ENCODE data around the gene TEC.

TEC gene

GRCh38 chr4:48121180-48121579 lies 148.5 kb downstream of the TEC start:
- no peak for DNase-seq (ENCODE audit: low spot score)

GRCh38 chr4:48120132-48120531 lies 149.5 kb downstream of the TEC start:
- no peak for DNase-seq (ENCODE audit: low spot score)

- DNase-seq (ENCODE audit: low spot score) = no peak
Observed at GRCh38 chr4:48119646-48120045, 150.0 kb downstream of the TEC start.

GRCh38 chr4:48118081-48118480 lies 151.6 kb downstream of the TEC start:
- no peak for DNase-seq (ENCODE audit: low spot score)

GRCh38 chr4:48116582-48116981 lies 153.1 kb downstream of the TEC start:
- no peak for DNase-seq (ENCODE audit: low spot score)

GRCh38 chr4:48114412-48114811 lies 155.2 kb downstream of the TEC start:
- DNase-seq (ENCODE audit: low spot score) = no peak

GRCh38 chr4:48112017-48112667 lies 157.5 kb downstream of the TEC start:
- no peak for DNase-seq (ENCODE audit: low spot score)

GRCh38 chr4:48110452-48110978 lies 159.1 kb downstream of the TEC start:
- no peak for DNase-seq (ENCODE audit: low spot score)

- peak; percentile 36 for DNase-seq (ENCODE audit: low spot score)
Observed at GRCh38 chr4:48109413-48110263, 160.0 kb downstream of the TEC start.

GRCh38 chr4:48108309-48109073 lies 161.1 kb downstream of the TEC start:
- DNase-seq (ENCODE audit: low spot score) = no peak

GRCh38 chr4:48105230-48105629 lies 164.4 kb downstream of the TEC start:
- no peak for DNase-seq (ENCODE audit: low spot score)

GRCh38 chr4:48103483-48104139 lies 166.0 kb downstream of the TEC start:
- DNase-seq (ENCODE audit: low spot score) = no peak

- DNase-seq (ENCODE audit: low spot score) = no peak
Observed at GRCh38 chr4:48102303-48102702, 167.3 kb downstream of the TEC start.

- DNase-seq (ENCODE audit: low spot score) = no peak
Observed at GRCh38 chr4:48100256-48100655, 169.4 kb downstream of the TEC start.

GRCh38 chr4:48095441-48095840 lies 174.2 kb downstream of the TEC start:
- no peak for DNase-seq (ENCODE audit: low spot score)

- peak; percentile 44 for DNase-seq (ENCODE audit: low spot score)
Observed at GRCh38 chr4:48093991-48094416, 175.6 kb downstream of the TEC start.

GRCh38 chr4:48090621-48091020 lies 179.0 kb downstream of the TEC start:
- no peak for DNase-seq (ENCODE audit: low spot score)

- no peak for DNase-seq (ENCODE audit: low spot score)
Observed at GRCh38 chr4:48085821-48086589, 183.6 kb downstream of the TEC start.

Measured in kidney capillary endothelial cell (primary cell).